Upper lobe of left lung (tissue), 4 donors: Measurements from ENCODE around the gene ANKFY1.

Experiments used
- POLR2A ChIP-seq, 4 donors: fragments of 450-650 bp; IDR thresholded peaks; one replicate each; pipeline ENCODE4 v1.5.1; 2016 to 2017; ENCODE audit warnings: antibody characterized with exemption in 4 of 4, mild to moderate bottlenecking in 2 of 4
- POLR2AphosphoS5 ChIP-seq, 2 donors: sonication (generic); formaldehyde crosslinking; IDR thresholded peaks; one replicate each; pipeline ENCODE4 v1.5.1; 2017; ENCODE audit warnings: antibody characterized with exemption in 2 of 2
- TF ChIP-seq, protein P1 (sequence below), 6 experiments: fragments of 450-650 bp in 4 of 6; fragments of 200-600 bp in 2 of 6; sonication (generic) in 2 of 6; IDR thresholded peaks; one replicate each; pipeline ENCODE4 v1.5.1; 2016 to 2019; ENCODE audit warnings: antibody characterized with exemption in 6 of 6

DNA sequence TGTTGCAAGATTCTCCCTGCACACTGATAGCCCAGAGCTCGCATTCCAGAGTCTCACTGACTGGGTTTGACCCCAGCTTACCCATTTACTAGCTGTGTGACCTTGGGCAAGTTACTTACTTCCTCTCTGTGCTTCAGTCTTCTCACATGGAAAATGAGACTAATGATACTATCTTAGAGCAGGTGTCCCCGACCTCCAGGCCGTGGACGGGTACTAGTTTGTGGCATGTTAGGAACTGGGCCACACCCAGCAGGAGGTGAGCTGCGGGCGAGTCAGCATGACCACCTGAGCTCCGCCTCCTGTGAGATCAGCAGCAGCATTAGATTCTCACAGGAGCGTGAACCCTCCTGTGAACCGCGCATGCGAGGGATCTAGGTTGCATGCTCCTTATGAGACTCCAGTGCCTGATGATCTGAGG is 15.8 kb downstream of the ANKFY1 start:
- TF ChIP-seq, protein P1, sequence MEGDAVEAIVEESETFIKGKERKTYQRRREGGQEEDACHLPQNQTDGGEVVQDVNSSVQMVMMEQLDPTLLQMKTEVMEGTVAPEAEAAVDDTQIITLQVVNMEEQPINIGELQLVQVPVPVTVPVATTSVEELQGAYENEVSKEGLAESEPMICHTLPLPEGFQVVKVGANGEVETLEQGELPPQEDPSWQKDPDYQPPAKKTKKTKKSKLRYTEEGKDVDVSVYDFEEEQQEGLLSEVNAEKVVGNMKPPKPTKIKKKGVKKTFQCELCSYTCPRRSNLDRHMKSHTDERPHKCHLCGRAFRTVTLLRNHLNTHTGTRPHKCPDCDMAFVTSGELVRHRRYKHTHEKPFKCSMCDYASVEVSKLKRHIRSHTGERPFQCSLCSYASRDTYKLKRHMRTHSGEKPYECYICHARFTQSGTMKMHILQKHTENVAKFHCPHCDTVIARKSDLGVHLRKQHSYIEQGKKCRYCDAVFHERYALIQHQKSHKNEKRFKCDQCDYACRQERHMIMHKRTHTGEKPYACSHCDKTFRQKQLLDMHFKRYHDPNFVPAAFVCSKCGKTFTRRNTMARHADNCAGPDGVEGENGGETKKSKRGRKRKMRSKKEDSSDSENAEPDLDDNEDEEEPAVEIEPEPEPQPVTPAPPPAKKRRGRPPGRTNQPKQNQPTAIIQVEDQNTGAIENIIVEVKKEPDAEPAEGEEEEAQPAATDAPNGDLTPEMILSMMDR (IDR thresholded peaks at IDR 0.05) = no peak
- TF ChIP-seq POLR2AphosphoS5 (IDR thresholded peaks at IDR 0.05) = no peak
- no peak for TF ChIP-seq POLR2A (IDR thresholded peaks at IDR 0.05)
